DMS153 (cell line): ENCODE data around the gene UCN3.
"Not testable (repeated sequence)": the region's sequence is repeated elsewhere in the genome, so short reads cannot be mapped to it uniquely, and the experiment has no call there.

Experiments
- DNase-seq: peaks from one replicate; lab custom pipeline; 2025; lab: John Stamatoyannopoulos, UW

UCN3 gene

DNA sequence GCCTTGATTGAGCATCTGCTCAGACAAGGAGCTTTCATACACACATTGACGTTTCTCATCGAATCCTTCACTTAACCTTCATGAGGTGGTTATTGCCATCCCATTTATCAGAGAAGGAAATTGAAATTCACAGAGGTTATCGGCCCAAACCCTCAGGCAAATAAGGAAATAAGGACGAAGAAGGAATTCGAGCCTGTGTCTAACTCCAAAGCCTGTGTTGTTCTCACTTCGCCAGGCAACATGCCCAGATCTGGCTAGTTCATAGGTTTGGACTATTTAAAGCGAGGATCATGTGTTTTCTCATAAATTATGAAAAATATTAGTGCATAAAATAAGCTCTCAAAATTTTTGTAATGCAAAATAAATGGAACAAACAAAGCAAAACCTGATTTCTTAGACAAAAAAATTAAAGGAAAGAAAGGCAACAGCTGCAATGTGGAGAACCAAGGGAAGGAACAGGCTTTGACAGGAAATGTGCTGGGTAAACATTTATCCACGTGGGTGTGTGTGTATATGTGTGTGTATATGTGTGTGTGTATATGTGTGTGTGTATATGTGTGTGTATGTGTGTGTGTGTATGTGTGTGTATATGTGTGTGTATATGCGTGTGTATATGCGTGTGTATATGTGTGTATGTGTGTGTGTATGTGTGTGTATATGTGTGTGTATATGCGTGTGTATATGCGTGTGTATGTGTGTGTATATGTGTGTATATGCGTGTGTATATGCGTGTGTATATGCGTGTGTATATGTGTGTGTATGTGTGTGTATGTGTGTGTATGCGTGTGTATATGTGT, 4.8 kb downstream of the UCN3 start:
- no peak for DNase-seq

GRCh38 chr10:5370493-5371352, 6.0 kb downstream of the UCN3 start:
- DNase-seq, result no peak

DNA sequence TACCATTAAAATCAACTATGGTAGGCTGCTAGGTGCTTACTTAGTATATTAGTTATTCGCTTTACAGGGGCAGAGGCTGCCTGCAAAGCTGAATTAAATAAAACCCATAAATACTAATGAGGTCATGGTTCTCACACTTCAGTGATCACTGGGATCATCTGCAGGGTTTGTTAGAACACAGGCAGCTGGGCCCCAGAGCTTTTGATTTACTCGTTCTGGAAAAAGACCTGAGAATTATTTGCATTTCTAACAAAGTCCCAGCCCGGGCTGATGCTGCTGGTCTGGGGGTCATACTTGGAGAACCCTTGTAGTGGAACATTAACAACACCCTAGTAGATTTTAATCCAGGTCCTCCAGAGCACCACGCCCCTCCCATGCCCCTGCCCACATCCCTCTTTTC, 8.5 kb downstream of the UCN3 start:
- no peak for DNase-seq

DNA sequence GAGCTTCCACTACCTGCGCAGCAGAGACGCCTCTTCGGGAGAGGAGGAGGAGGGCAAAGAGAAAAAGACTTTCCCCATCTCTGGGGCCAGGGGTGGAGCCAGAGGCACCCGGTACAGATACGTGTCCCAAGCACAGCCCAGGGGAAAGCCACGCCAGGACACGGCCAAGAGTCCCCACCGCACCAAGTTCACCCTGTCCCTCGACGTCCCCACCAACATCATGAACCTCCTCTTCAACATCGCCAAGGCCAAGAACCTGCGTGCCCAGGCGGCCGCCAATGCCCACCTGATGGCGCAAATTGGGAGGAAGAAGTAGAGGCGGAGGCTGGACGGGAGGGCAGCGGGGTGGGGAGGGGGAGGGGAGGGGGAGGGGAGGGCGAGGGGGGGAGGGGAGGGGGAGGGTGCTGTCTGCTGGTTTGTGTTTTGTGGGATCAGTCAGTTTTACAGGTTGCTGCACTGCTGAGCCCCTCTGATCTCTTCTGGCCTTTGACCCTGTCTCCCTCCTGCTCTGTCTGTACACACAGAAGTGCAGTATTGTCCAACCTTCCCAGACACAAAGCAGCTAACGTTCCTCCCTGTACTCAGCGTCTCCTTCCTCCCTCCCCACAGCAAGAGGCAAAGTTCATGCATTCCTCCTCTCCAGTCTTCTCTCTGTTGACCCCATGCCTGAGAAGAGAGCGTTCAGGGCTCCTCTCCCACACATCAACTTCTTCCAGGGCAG, 9.3 kb downstream of the UCN3 start:
- no peak for DNase-seq

GRCh38 chr10:5376450-5376849, 11.7 kb downstream of the UCN3 start:
- DNase-seq, result no peak

- not testable (repeated sequence) for DNase-seq
Observed at GRCh38 chr10:5379202-5379601, 14.4 kb downstream of the UCN3 start.

GRCh38 chr10:5380395-5380794, 15.6 kb downstream of the UCN3 start:
- DNase-seq, result not testable (repeated sequence)

DNA sequence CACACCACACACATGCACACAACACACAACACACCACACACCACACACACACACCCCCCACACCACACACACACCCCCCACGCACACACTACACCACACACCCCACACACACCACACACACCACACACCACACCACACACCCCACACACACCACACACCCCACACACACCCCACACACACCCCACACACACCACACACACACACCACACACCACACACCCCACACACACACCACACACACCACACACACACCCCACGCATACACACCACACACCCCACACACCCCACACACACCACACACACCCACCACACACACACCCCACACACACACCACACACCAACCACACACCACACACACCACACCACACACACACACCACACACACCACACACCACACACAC, 16.4 kb downstream of the UCN3 start:
- DNase-seq, result no peak

- no peak for DNase-seq
Observed at GRCh38 chr10:5385224-5385623, 20.5 kb downstream of the UCN3 start.

DNA sequence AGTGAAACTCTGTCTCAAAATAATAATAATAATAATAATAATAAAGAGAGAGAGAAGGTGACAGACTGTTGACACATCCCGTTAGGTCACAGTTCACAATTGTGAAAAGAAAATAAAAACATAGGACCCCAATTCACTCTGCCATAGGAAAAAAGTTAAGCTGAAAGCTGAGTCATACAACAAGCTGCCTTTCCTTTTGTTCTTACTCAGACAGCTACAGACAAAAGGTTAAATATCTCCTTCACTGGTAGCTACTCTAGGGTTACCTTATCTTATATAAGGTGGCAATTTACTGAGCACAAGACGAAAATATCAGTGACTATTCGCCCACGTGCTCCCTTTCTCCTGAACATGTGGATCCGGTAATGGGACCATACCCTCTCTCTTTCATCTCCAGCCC, 22.4 kb downstream of the UCN3 start:
- no peak for DNase-seq

GRCh38 chr10:5390607-5391205, 25.9 kb downstream of the UCN3 start:
- no peak for DNase-seq

DNA sequence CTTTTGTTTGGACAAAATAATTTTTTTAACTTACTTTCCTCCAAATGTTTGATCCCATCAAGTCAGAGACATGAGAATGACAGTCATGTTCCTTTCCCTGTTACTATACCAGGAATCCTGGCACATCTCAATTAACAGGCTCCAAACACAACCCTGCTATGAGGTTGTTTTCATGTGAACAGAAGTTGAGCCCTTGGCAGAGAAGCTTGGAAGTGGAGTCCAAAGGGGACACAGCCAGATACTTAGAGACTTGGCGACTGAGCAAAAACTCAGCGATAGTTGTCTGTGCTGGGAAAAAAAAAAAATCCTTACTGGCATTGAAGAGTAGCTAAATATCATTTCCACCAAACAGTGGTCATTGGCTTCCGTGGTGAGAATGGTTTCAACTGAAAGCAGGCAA, 27.0 kb downstream of the UCN3 start:
- DNase-seq, result no peak

DNA sequence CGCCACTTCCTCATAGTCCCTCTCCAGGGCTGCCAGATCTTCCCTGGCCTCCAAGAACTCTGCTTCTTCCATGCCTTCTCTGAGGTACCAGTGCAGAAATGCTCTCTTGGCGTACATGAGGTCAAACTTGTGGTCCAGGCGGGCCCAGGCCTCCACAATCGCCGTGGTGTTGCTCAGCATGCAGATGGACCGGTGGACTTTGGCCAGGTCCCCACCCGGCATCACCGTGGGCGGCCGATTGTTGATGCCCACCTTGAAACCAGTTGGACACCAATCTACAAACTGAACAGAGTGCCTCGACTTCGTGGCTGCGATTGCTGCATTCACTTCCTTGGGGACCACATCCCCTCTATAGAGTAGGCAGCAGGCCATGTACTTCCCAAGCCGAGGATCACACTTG, 28.8 kb downstream of the UCN3 start:
- no peak for DNase-seq

DNA sequence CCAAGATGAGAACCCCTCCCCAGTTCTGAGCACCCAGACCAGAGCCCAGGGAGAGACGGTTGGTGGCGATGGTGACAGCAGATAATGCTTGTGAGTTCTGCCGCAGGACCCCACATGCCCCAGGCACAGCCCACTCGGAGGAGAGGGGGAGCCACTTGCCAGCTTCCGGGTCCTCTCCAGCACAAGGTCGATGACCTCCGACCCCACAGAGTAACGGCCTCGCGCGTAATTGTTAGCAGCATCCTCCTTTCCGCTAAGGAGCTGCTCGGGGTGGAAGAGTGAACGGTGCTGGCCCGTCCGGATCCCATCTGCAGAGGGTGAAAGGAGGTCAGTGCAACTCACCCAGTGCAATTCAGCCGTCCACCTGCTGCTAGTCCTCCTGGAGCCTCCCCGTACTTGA, 30.4 kb downstream of the UCN3 start:
- no peak for DNase-seq

- no peak for DNase-seq
Observed at GRCh38 chr10:5396556-5397300, 32.0 kb downstream of the UCN3 start.

DNA sequence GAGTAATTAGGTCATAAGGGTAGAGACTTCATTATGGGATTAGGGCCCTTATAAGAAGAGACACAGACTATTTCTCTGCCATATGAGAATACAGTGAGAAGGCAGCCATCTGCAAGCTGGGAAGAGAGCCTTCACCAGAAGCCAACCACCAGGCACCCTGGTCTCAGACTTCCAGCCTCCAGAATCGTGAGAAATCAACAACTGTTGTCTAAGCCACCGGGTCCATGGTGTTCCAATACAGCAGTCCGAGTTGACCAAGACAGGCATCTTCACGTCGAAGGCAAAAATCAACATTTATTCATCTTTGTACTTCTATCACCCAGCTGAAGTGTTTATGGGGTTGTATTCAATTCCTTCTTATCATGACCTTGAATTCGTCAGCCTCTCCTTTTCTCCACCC, 34.6 kb downstream of the UCN3 start:
- DNase-seq, result no peak

- no peak for DNase-seq
Observed at GRCh38 chr10:5400468-5401240, 35.9 kb downstream of the UCN3 start.

GRCh38 chr10:5402798-5403197, 38.0 kb downstream of the UCN3 start:
- no peak for DNase-seq

DNA sequence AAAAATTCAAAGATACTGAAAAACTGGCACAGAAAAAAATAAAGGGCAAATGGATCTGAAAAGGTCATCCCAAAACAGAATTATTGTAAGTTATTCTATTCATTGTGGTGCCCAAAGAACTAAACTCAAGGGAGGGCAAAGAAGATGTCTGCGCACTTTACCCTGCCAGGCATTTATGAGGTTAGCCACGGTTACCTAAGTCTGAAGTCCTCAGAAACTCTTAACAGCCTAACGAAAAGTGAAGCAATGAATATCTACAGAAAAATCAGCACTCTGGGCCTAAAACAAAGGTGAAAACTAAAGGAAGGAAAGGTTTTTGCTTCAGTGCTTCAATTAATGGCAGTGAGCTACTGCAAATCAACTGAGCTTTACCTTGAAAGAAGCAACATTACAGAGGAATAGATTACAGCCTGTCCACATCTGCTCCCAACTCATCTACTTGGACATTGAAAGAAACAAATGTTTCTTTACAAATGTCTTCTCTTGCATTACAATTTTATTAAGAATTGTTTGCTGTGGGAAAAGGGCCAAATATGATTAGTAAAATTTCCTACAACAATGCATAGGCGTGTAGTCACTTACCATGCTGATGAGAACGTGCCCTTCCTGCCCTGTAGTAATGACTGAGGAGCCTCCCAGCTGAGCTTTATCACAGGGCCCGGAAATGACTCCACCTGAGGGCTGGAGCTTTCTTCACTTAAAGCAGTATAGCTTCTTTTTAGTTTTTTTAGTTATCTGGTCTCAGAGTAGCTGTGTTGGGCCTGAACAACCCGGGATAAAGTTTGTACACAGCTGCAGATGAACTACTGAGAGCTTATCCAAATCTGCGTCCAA, 39.7 kb downstream of the UCN3 start, which contains the start of gene TUBAL3:
Gene TUBAL3 (minus strand): TSS at position 621 of the 834 bp plus-strand sequence. CDS start 36 bp downstream, at position 585.
- no peak for DNase-seq

- DNase-seq, result no peak
Observed at GRCh38 chr10:5406918-5407317, 42.2 kb downstream of the UCN3 start.
